ENCODE data around the gene KIAA1328. TPM values are rescaled to one million over a fixed set of nuclear protein-coding genes. Genes with fewer than 3 reads are reported as not detected.

KIAA1328 gene
- total and polyA plus RNA-seq, 9 of the 15 experiments (the other 6 are each of a cell fraction or from before 2014, with no cell fraction given) = 4.0 to 8.6 (median 7.4) TPM

- Histone ChIP-seq H3K79me2 (ENCODE audit: control insufficient read depth, insufficient read depth, low read length) (no peaks in the 10 kb centered on the region), H3K36me3 (ENCODE audit: control insufficient read depth, insufficient read depth, low read length) (no peaks in the 10 kb centered on the region), H4K20me1 (replicated peaks; ENCODE audit: control insufficient read depth, insufficient read depth, low read length) (no peaks in the 10 kb centered on the region; the same call in none of the 2 replicates), H3K27me3 (ENCODE audit: control insufficient read depth in 2 of 2, insufficient read depth in 2 of 2, low read length in 2 of 2) (peaks cover 0 to 14% of the 10 kb centered on the region in 2 experiments; a peak in 4 of 5 replicates), H3K4me2 (ENCODE audit: insufficient read depth, low read length) (no peak overlapping the region), H3K4me3 (no peak overlapping the region), H3K9ac (ENCODE audit: insufficient read depth in 1 of 2, low read depth in 2 of 2, low read length in 2 of 2) (no peak overlapping the region), H2AFZ (ENCODE audit: low read depth, low read length) (no peak overlapping the region), H3K4me1 (replicated peaks in 1 of 2; ENCODE audit: control insufficient read depth in 2 of 2, insufficient read depth in 2 of 2, low read length in 2 of 2) (peaks cover 0 to 10% of the 10 kb centered on the region in 2 experiments; a peak in 1 of 5 replicates), H3K9me1 (ENCODE audit: control insufficient read depth, insufficient read depth, low read length) (no peaks in the 10 kb centered on the region), H3K27ac (ENCODE audit: extremely low read depth, low read depth, low read length) (no peak overlapping the region), H3K9me3 (replicated peaks; ENCODE audit: control insufficient read depth, insufficient read depth, low read depth, low read length) (no peaks in the 10 kb centered on the region)
- no peak for FAIRE-seq
- no peak for DNase-seq (ENCODE audit: extremely low read depth in 1 of 4, low spot score in 3 of 4)
- CTCF ChIA-PET (ENCODE audit: low intra/inter-chr PET ratio) = no interaction called here
- intact Hi-C loops (cut with micrococcal nuclease) = no loop called here
- 0% methylated on average over 1 of the region's 2 CpGs for WGBS (ENCODE audit: insufficient coverage, low coverage, missing lambda C conversion rate)
- POLR2A ChIA-PET = interaction anchor here (1.8 kb wide), 1 partner anchor 12 kb away, joined by 5 read pairs; no protein-coding TSS in a partner anchor
- in situ Hi-C loops (cut with MboI) = no loop called here
- no peak for ATAC-seq
- no TSS peak for BruUV-seq (replicated peaks)
- TF ChIP-seq CREB3 (tag; conservative IDR thresholded peaks at IDR 0.05; ENCODE audit: low read depth) = no peak
- no peak for TF ChIP-seq RBM15 (IDR thresholded peaks at IDR 0.05; ENCODE audit: insufficient read depth, low read length)
- TF ChIP-seq ZNF280B (CRISPR knock-in tag; IDR thresholded peaks at IDR 0.05) = no peak
- no peak for TF ChIP-seq ZNF311 (CRISPR knock-in tag; IDR thresholded peaks at IDR 0.05)
- TF ChIP-seq ZNF507 (tag; conservative IDR thresholded peaks at IDR 0.05) = no peak
- TF ChIP-seq THAP12 (CRISPR knock-in tag; IDR thresholded peaks at IDR 0.05) = no peak
- TF ChIP-seq MEIS2 (IDR thresholded peaks at IDR 0.05; ENCODE audit: partially characterized antibody) = peak; percentile 46
- TF ChIP-seq ARID4B (CRISPR knock-in tag; IDR thresholded peaks at IDR 0.05) = no peak
- TF ChIP-seq POLR2G (IDR thresholded peaks at IDR 0.05; ENCODE audit: low read depth, low read length) = no peak
- no peak for TF ChIP-seq GATAD2B (IDR thresholded peaks at IDR 0.05; ENCODE audit: borderline replicate concordance)
- TF ChIP-seq SMAD1 (IDR thresholded peaks at IDR 0.05; ENCODE audit: low read depth, low read length, partially characterized antibody) = no peak
These were observed 443.3 kb downstream of the KIAA1328 start for GRCh38 chr18:37272226-37272625.

Data from K562 (cell line).